Esophagus squamous epithelium (tissue), 5 donors: ENCODE data around the gene PRKCE. TPM values are rescaled to one million over a fixed set of nuclear protein-coding genes. Genes with fewer than 3 reads are reported as not detected.

Experiments
- DNase-seq: peaks from one replicate; lab custom pipeline; 2025; lab: John Stamatoyannopoulos, UW
- H3K27ac ChIP-seq, 4 donors: fragments of 200-600 bp; sonication (generic); one replicate each; pipeline ENCODE4 v1.5.1; 2016 to 2019; ENCODE audit warnings: mild to moderate bottlenecking in 1 of 4
- H3K27me3 ChIP-seq, 4 donors: fragments of 200-600 bp; sonication (generic); 1 replicate in 3 of 4; 2 replicates in 1 of 4; pipeline versions ENCODE4 v1.5.1 to v1.6.0; 2017 to 2021; ENCODE audit warnings: antibody characterized with exemption in 1 of 4
- H3K36me3 ChIP-seq, 3 donors: fragments of 200-600 bp; sonication (generic); one replicate each; pipeline ENCODE4 v1.5.1; 2016 to 2019
- H3K4me1 ChIP-seq, 3 donors: fragments of 200-600 bp; sonication (generic); one replicate each; pipeline ENCODE4 v1.5.1; 2017 to 2019
- H3K4me3 ChIP-seq, 4 donors: fragments of 200-600 bp; sonication (generic); 1 replicate in 3 of 4; 2 replicates in 1 of 4; pipeline ENCODE4 v1.5.1; 2016 to 2019; ENCODE audit warnings: mild to moderate bottlenecking in 2 of 4, moderate library complexity in 1 of 4
- H3K9me3 ChIP-seq, 3 donors: fragments of 200-600 bp; sonication (generic); one replicate each; pipeline ENCODE4 v1.5.1; 2016 to 2019
- POLR2A ChIP-seq, 4 donors: fragments of 450-650 bp; IDR thresholded peaks; one replicate each; pipeline ENCODE4 v1.6.1; 2017; ENCODE audit warnings: antibody characterized with exemption in 4 of 4, mild to moderate bottlenecking in 4 of 4, moderate library complexity in 3 of 4
- WGBS, 2 donors: methylation state at CpG; one replicate each; pipeline ENCODE4 v1.1.5; 2018; 5-methylcytosine and 5-hydroxymethylcytosine counted together
- intact Hi-C: fragments of 100-400 bp; cut with DNase I; formaldehyde crosslinking; loops from one replicate; pipeline ENCODE4 v1.15.0; 2022
- total RNA-seq, 4 donors: library from RNA; depleted of rRNA; stranded (reverse); fragments of >200 nt; gene quantifications; one replicate each; pipeline ENCODE4 v1.1.0, GENCODE V29; 2016
- TF ChIP-seq, protein P1 (sequence below), 6 experiments: fragments of 450-650 bp in 4 of 6; fragments of 200-600 bp in 2 of 6; sonication (generic) in 2 of 6; IDR thresholded peaks; one replicate each; pipeline ENCODE4 v1.5.1; 2016 to 2019; ENCODE audit warnings: antibody characterized with exemption in 6 of 6, mild to moderate bottlenecking in 4 of 6, moderate library complexity in 4 of 6
- donor health status: DM: yes; HTN: yes; CAD: no.

The PRKCE gene
- total RNA-seq, 4 donors from 2014 or later, result 6.5 to 13.7 (median 9.9) TPM

DNA sequence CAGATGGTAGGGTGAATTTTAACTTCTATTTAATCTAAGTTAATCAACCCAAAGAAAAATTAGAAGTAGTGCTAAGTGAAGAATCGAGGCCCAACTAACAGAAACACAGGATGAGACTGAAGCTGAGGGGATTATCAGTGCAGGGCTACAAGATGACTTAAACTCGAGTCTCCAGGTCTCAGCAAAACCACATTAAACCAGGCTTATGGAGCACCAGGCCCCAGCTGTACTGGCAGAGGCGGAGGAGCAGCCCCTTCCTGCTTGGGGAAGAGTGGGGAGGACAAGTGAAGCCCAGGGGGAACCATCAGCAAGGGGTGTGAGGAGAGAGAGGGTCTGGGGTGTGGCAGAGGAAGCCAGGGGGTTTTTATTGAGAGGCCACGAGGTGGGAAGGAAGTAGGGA lies 509.8 kb downstream of the PRKCE start:
- H3K9me3 ChIP-seq, result no peaks in the 10 kb centered on the region
- H3K4me1 ChIP-seq, result peaks cover 12 to 64% (median 26%) of the 10 kb centered on the region in 3 donors
- no peak overlapping the region for H3K27ac ChIP-seq
- intact Hi-C loops, result no loop called here
- no peak overlapping the region for H3K4me3 ChIP-seq
- WGBS, 2 donors, result 70 to 74% methylated on average over 4 of the region's 4 CpGs
- peaks cover 0 to 32% (median 0%) of the 10 kb centered on the region in 3 donors for H3K36me3 ChIP-seq
- TF ChIP-seq, protein P1, sequence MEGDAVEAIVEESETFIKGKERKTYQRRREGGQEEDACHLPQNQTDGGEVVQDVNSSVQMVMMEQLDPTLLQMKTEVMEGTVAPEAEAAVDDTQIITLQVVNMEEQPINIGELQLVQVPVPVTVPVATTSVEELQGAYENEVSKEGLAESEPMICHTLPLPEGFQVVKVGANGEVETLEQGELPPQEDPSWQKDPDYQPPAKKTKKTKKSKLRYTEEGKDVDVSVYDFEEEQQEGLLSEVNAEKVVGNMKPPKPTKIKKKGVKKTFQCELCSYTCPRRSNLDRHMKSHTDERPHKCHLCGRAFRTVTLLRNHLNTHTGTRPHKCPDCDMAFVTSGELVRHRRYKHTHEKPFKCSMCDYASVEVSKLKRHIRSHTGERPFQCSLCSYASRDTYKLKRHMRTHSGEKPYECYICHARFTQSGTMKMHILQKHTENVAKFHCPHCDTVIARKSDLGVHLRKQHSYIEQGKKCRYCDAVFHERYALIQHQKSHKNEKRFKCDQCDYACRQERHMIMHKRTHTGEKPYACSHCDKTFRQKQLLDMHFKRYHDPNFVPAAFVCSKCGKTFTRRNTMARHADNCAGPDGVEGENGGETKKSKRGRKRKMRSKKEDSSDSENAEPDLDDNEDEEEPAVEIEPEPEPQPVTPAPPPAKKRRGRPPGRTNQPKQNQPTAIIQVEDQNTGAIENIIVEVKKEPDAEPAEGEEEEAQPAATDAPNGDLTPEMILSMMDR (IDR thresholded peaks at IDR 0.05), result no peak
- TF ChIP-seq POLR2A (IDR thresholded peaks at IDR 0.05), result no peak
- no peaks in the 10 kb centered on the region for H3K27me3 ChIP-seq
- DNase-seq, result no peak

DNA sequence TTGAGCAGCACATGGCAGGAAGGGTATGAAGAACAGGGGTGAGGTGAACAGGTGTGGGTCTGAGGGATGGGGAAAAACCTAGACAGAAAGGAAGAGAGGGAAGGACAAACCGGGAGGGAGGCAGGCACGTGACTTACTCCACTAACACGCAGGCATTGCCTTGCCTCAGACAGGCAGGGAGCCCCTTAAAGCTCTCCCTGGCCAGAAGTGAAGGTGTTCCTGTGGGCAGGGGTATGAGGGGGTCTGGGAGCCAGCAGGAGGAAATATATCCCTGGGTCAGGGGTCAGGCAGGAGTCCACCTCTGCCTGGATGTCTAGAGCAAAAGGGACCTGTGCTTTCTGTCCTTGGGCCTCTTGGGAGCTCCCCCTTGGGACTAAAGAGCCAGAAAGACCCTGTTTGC lies 510.4 kb downstream of the PRKCE start:
- intact Hi-C loops, result no loop called here
- Histone ChIP-seq H3K9me3 (no peaks in the 10 kb centered on the region), H3K27ac (peak overlapping the region in 1 of 4 donors; percentile 12), H3K36me3 (peaks cover 0 to 27% (median 0%) of the 10 kb centered on the region in 3 donors), H3K4me1 (peaks cover 12 to 66% (median 26%) of the 10 kb centered on the region in 3 donors), H3K4me3 (no peak overlapping the region), H3K27me3 (no peaks in the 10 kb centered on the region)
- 74 to 78% methylated on average over 3 of the region's 3 CpGs for WGBS, 2 donors
- no peak for DNase-seq
- TF ChIP-seq, protein P1 (IDR thresholded peaks at IDR 0.05), result no peak
- TF ChIP-seq POLR2A (IDR thresholded peaks at IDR 0.05), result no peak

DNA sequence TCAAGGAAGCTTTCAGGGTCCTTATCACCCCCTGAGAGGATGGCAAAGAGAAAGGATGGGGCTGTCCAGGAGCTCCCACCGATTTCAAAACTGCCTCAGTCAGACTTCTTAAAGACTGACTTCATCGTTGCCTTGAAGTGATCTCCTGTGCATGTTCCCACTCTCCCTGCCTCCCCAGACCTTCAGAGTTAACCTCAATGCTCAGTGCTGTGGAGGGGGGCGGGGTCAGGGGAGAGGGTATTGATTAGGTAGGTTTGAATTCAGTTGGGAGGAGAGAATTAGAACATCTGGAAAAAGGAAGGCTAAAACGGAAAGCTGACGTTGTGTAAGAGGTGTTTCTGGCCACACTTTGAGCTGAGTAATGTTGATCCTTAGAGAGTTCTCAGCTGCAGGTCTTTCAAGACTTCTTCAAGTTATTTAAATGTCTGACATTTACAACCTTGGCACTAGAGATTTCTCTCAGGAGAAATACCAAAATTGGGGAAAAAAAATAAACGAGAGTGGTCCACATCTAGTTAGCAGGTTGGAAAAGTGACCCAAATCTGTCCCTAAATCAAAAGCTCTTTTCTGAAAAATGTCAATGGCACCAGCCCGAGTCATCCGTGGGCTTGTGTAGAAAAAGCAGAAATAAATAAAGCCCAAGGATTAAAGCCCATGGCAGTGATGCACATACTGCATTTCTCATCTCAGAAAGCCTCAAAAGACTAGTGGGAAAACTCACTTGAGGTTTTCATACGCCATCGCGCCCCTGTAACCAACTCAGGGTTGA lies 511.0 kb downstream of the PRKCE start:
- peaks cover 12 to 68% (median 28%) of the 10 kb centered on the region in 3 donors for H3K4me1 ChIP-seq
- DNase-seq, result no peak
- no peaks in the 10 kb centered on the region for H3K9me3 ChIP-seq
- H3K27me3 ChIP-seq, result no peaks in the 10 kb centered on the region
- H3K27ac ChIP-seq, result peak overlapping the region in 1 of 4 donors; percentile 12
- H3K36me3 ChIP-seq, result peaks cover 0 to 22% (median 0%) of the 10 kb centered on the region in 3 donors
- 73 to 84% methylated on average over 8 to 10 of the region's 11 CpGs for WGBS, 2 donors
- TF ChIP-seq POLR2A (IDR thresholded peaks at IDR 0.05), result no peak
- TF ChIP-seq, protein P1 (IDR thresholded peaks at IDR 0.05), result no peak
- intact Hi-C loops, result no loop called here
- H3K4me3 ChIP-seq, result no peak overlapping the region

DNA sequence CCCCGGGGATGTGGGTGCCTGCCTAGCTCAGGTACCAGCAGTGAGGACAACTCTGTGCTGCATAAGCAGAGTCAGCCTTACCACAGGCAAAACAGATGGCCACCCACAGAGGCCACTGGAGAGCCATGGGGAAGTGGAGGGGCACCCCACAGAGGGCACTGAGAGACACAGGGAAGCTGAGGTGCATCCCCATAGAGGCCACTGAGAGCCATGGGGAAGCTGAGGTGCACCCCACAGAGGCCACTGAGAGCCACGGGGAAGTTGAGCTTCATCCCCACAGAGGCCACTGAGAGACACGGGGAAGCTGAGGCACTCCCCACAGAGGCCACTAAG lies 511.6 kb downstream of the PRKCE start:
- no peak for DNase-seq
- H3K4me3 ChIP-seq, result no peak overlapping the region
- WGBS, 2 donors, result 67 to 92% methylated on average over 1 to 3 of the region's 3 CpGs
- H3K36me3 ChIP-seq, result peaks cover 0 to 22% (median 0%) of the 10 kb centered on the region in 3 donors
- TF ChIP-seq, protein P1 (IDR thresholded peaks at IDR 0.05), result no peak
- no peak for TF ChIP-seq POLR2A (IDR thresholded peaks at IDR 0.05)
- H3K9me3 ChIP-seq, result no peaks in the 10 kb centered on the region
- H3K27me3 ChIP-seq, result no peaks in the 10 kb centered on the region
- intact Hi-C loops, result no loop called here
- H3K4me1 ChIP-seq, result peaks cover 12 to 68% (median 29%) of the 10 kb centered on the region in 3 donors
- H3K27ac ChIP-seq, result no peak overlapping the region

DNA sequence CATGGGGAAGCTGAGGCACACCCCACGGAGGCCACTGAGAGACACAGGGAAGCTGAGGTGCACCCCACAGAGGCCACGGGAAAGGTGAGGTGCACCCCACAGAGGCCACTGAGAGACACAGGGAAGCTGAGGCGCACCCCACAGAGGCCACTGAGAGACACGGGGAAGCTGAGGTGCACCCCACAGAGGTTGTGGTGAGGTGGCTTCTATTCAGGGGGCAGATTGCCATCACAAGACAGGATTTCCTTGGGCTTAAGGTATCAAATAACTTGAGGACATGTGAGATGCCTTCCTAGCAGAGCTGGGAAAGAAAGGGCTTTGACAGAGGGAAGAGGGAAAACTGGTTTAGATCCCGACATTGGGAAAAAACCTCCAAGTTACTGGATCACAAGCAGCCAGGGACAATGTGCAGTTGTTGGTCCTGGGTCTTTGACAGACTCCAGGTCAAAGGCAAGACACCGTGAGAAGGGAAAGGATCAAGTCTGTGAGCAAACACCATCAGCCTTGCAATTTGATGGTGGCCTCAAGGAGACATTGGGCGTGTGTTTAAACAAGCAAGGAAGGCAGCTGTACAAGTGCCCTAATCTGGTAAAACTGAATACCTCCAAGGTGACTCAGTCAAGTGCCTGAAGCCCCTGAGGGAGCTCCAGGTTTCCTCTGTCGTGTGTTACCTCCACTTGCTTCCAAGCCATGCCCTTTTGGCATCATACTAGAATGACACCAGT lies 512.5 kb downstream of the PRKCE start:
- peaks cover 12 to 61% (median 28%) of the 10 kb centered on the region in 3 donors for H3K4me1 ChIP-seq
- no peaks in the 10 kb centered on the region for H3K27me3 ChIP-seq
- 46 to 57% methylated on average over 7 to 8 of the region's 8 CpGs for WGBS, 2 donors
- DNase-seq, result no peak
- TF ChIP-seq, protein P1 (IDR thresholded peaks at IDR 0.05), result no peak
- no peak for TF ChIP-seq POLR2A (IDR thresholded peaks at IDR 0.05)
- H3K4me3 ChIP-seq, result no peak overlapping the region
- H3K36me3 ChIP-seq, result peaks cover 0 to 22% (median 0%) of the 10 kb centered on the region in 3 donors
- no peaks in the 10 kb centered on the region for H3K9me3 ChIP-seq
- intact Hi-C loops, result no loop called here
- peak overlapping the region; percentile 44 to 78 (median 62) for H3K27ac ChIP-seq
